HFF-Myc (cell line): Measurements from ENCODE around the gene ACTMAP.
A peak's percentile ranks its signal among the peaks of the same experiment; 100 is the strongest.

Source experiments
- DNase-seq: peaks from one replicate; pipeline ENCODE4 v3.0.0-alpha.2; 2011; ENCODE audit warnings: low read depth; ENCODE audit errors: extremely low read depth
- H3K4me3 ChIP-seq: replicated peaks from 2 replicates; pipeline ENCODE4 v1.5.1; 2011; ENCODE audit warnings: low read depth, mild to moderate bottlenecking, control low read depth, low read length
- CTCF ChIP-seq: IDR thresholded peaks from 2 replicates; pipeline ENCODE4 v1.5.1; 2012; ENCODE audit warnings: mild to moderate bottlenecking, low read depth, low read length, control low read depth; ENCODE audit errors: missing control alignments

The ACTMAP gene

DNA sequence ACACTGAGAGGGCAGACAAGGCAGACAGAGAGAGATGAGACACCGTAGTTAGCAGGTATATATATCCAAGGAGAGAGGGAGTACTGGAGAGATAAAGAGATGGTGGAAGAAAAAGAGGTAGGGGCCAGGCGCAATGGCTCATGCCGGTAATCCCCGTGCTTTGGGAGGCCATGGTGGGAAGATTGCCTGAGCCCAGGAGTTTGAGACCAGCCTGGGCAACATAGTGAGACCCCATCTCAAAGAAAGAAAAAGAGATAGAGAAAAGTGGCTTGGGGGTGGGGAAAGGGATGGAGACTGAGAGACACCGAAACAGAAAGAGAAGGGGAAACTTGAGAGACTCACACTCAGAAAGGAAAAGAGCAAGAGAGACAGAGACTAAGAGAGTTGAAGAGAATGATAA lies 30.3 kb upstream of the ACTMAP start:
- TF ChIP-seq CTCF: no peak
- no peak for DNase-seq
- H3K4me3 ChIP-seq: no peak overlapping the region

GRCh38 chr19:40778706-40779284 lies 28.5 kb upstream of the ACTMAP start:
- no peak for DNase-seq
- H3K4me3 ChIP-seq: peak overlapping the region; percentile 50
- no peak for TF ChIP-seq CTCF

GRCh38 chr19:40777937-40778705 lies 27.8 kb upstream of the ACTMAP start, which contains the start of gene RAB4B:
TSS of gene RAB4B (plus strand) at chr19:40778247. CDS start at chr19:40778376, 129 bp downstream.
- DNase-seq: peak; percentile 98
- peak within 1 kb of the TSS; percentile 50 for H3K4me3 ChIP-seq
- no peak for TF ChIP-seq CTCF

- DNase-seq: no peak
- peak overlapping the region; percentile 50 for H3K4me3 ChIP-seq
- no peak for TF ChIP-seq CTCF
Observed at GRCh38 chr19:40777645-40777936, 27.3 kb upstream of the ACTMAP start.

DNA sequence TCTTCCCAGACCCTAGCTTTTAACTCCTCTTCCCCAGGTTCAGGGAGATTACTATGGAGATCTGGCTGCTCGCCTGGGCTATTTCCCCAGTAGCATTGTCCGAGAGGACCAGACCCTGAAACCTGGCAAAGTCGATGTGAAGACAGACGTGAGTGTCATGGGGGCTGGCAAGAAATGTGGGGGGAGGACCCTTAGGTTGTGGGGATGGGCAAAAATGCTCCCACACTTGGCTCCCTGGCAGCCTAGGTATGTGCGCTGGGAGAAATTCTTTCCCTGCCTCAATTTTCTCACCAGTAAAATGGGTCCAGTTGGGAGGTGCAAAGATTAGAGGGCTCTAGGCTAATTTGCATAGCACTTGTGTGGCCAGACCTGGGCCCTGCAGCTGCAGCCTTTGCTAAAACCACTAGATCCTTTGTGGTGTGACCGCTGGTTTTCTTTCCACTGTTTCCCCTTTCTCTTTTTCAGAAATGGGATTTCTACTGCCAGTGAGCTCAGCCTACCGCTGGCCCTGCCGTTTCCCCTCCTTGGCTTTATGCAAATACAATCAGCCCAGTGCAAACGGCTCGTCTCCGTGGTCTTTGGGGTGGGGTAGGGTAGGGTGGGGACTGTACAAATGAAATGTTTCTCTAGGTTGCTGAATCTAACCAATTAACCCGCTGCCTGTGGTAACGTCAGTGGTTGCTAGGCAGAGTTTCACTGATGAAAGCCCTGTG lies 26.8 kb upstream of the ACTMAP start:
- peak; percentile 92 for DNase-seq
- peak overlapping the region; percentile 50 for H3K4me3 ChIP-seq
- TF ChIP-seq CTCF: no peak

- no peak for DNase-seq
- no peak for TF ChIP-seq CTCF
- no peak overlapping the region for H3K4me3 ChIP-seq
Observed at GRCh38 chr19:40776364-40776763, 26.1 kb upstream of the ACTMAP start.
